Tibial nerve (tissue), 4 donors: Measurements from ENCODE around the gene ZNF622.

Experiments used
- CTCF ChIP-seq, 5 experiments: fragments of 200-600 bp in 3 of 5; fragments of 450-650 bp in 2 of 5; sonication (generic) in 3 of 5; IDR thresholded peaks; one replicate each; pipeline ENCODE4 v1.5.1; 2016 to 2019; ENCODE audit warnings: antibody characterized with exemption in 5 of 5, mild to moderate bottlenecking in 3 of 5, moderate library complexity in 2 of 5
- EP300 ChIP-seq, 2 donors: sonication (generic); formaldehyde crosslinking; IDR thresholded peaks; one replicate each; pipeline ENCODE4 v1.6.1; 2017; ENCODE audit warnings: antibody characterized with exemption in 2 of 2, mild to moderate bottlenecking in 1 of 2
- POLR2A ChIP-seq, 2 donors: fragments of 450-650 bp; IDR thresholded peaks; one replicate each; pipeline ENCODE4 v1.6.1; 2017; ENCODE audit warnings: antibody characterized with exemption in 2 of 2, mild to moderate bottlenecking in 2 of 2, moderate library complexity in 2 of 2

- no peak for TF ChIP-seq CTCF (IDR thresholded peaks at IDR 0.05)
- no peak for TF ChIP-seq EP300 (IDR thresholded peaks at IDR 0.05)
- TF ChIP-seq POLR2A (IDR thresholded peaks at IDR 0.05) = no peak
These were observed 8.1 kb downstream of the ZNF622 start for GRCh38 chr5:16457451-16457850.
